Osteocyte (in vitro differentiated cells): Measurements from ENCODE around the gene PXDC1. TPM values are rescaled to one million over a fixed set of nuclear protein-coding genes. Genes with fewer than 3 reads are reported as not detected.
A peak's percentile ranks its signal among the peaks of the same experiment; 100 is the strongest.
"Not testable (repeated sequence)": the region's sequence is repeated elsewhere in the genome, so short reads cannot be mapped to it uniquely, and the experiment has no call there.

Experiments
- DNase-seq: peaks from one replicate; pipeline ENCODE4 v3.0.0; 2021; ENCODE audit warnings: mixed read lengths; ENCODE audit not compliant: unreplicated experiment; ENCODE audit errors: extremely low spot score
- H3K27ac Mint-ChIP-seq: one replicate; pipeline ENCODE4 v1.8.0; 2021; ENCODE audit warnings: mild to moderate bottlenecking, mixed read lengths; ENCODE audit not compliant: unreplicated experiment
- H3K27me3 Mint-ChIP-seq: one replicate; pipeline ENCODE4 v1.8.0; 2021; ENCODE audit warnings: mixed read lengths; ENCODE audit not compliant: unreplicated experiment
- H3K36me3 Mint-ChIP-seq: one replicate; pipeline ENCODE4 v1.8.0; 2021; ENCODE audit warnings: mixed read lengths; ENCODE audit not compliant: unreplicated experiment
- H3K4me1 Mint-ChIP-seq: one replicate; pipeline ENCODE4 v1.8.0; 2021; ENCODE audit warnings: mixed read lengths; ENCODE audit not compliant: unreplicated experiment
- H3K4me3 Mint-ChIP-seq: one replicate; pipeline ENCODE4 v1.8.0; 2021; ENCODE audit warnings: mild to moderate bottlenecking, moderate library complexity, mixed read lengths; ENCODE audit not compliant: unreplicated experiment
- H3K9me3 Mint-ChIP-seq: one replicate; pipeline ENCODE4 v1.8.0; 2021; ENCODE audit warnings: mixed read lengths; ENCODE audit not compliant: unreplicated experiment
- total RNA-seq: library from RNA; stranded (reverse); gene quantifications from 2 replicates; pipeline ENCODE4 v1.2.1, GENCODE V29; 2021
- TF ChIP-seq, protein P1 (sequence below): fragments of 200-600 bp; sonication (generic); IDR thresholded peaks from 2 replicates; pipeline ENCODE4 v1.5.0; 2021; ENCODE audit warnings: antibody characterized with exemption, mild to moderate bottlenecking, moderate library complexity

The PXDC1 gene
- total RNA-seq, 1 donor from 2014 or later: 129 TPM

DNA sequence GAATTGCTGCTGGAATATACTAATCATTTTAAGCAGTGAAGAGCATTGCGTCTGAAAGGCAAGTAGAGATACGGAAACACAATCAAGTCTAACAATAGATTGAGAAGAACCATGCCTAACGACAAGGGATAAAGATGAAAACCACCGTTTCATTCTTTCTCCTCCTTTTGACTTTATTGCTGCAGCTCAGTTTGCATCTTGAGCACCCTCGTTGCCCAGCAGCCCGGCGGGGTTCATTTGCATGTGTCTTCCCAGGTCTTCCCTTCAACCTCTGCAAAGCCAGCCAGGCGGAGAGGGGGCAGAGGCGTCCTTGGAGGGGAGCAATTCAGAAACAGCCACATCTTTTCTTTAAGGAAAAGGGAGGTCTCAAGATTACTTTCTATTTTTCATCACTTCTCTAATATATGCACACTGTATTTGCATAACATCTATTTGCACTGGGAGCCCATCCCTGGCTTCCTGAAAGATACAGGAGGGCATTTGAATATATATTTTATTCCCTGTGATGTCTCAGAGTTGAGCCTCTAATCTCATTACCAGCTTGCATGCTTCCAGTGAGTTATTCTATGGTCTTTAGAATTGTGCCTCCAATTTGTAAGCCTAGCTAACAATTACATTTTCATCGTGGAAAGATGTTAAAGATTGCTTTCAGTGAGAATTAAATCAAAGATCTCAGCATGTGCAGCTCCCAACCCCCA is 18.7 kb upstream of the PXDC1 start:
- DNase-seq: no peak
- Mint-ChIP-seq H3K36me3 (no peaks in the 10 kb centered on the region), H3K27ac (no peak overlapping the region), H3K4me1 (peaks cover 40% of the 10 kb centered on the region), H3K9me3 (no peaks in the 10 kb centered on the region), H3K4me3 (no peak overlapping the region), H3K27me3 (no peaks in the 10 kb centered on the region)
- TF ChIP-seq, protein P1, sequence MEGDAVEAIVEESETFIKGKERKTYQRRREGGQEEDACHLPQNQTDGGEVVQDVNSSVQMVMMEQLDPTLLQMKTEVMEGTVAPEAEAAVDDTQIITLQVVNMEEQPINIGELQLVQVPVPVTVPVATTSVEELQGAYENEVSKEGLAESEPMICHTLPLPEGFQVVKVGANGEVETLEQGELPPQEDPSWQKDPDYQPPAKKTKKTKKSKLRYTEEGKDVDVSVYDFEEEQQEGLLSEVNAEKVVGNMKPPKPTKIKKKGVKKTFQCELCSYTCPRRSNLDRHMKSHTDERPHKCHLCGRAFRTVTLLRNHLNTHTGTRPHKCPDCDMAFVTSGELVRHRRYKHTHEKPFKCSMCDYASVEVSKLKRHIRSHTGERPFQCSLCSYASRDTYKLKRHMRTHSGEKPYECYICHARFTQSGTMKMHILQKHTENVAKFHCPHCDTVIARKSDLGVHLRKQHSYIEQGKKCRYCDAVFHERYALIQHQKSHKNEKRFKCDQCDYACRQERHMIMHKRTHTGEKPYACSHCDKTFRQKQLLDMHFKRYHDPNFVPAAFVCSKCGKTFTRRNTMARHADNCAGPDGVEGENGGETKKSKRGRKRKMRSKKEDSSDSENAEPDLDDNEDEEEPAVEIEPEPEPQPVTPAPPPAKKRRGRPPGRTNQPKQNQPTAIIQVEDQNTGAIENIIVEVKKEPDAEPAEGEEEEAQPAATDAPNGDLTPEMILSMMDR: no peak

DNA sequence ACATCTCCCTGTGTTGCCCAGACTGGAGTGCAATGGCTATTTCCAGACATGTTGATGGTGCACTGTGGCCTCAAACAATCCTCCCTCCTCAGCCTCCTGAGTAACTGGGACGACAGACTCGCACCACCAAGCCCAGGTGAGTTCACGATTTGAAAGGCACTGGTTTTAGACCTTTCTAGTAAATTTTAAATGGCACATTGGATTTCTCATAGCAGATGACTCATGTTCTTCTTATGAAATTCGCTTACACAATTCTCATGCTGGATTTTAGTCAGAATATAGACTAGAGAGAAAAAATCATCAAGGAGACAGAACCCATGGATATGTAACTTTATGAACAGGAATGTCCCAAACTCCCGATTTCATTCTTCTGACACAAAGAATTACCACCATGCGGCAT is 18.1 kb upstream of the PXDC1 start:
- Mint-ChIP-seq H3K9me3 (no peaks in the 10 kb centered on the region), H3K4me1 (peaks cover 43% of the 10 kb centered on the region), H3K4me3 (no peak overlapping the region), H3K27me3 (no peaks in the 10 kb centered on the region), H3K27ac (no peak overlapping the region), H3K36me3 (no peaks in the 10 kb centered on the region)
- DNase-seq: no peak
- TF ChIP-seq, protein P1: no peak

GRCh38 chr6:3768502-3768901 is 17.0 kb upstream of the PXDC1 start:
- DNase-seq: no peak
- Mint-ChIP-seq H3K9me3 (no peaks in the 10 kb centered on the region), H3K4me1 (peaks cover 45% of the 10 kb centered on the region), H3K27ac (no peak overlapping the region), H3K36me3 (no peaks in the 10 kb centered on the region), H3K27me3 (no peaks in the 10 kb centered on the region), H3K4me3 (no peak overlapping the region)
- TF ChIP-seq, protein P1: no peak

GRCh38 chr6:3767483-3767882 is 16.0 kb upstream of the PXDC1 start:
- H3K9me3 Mint-ChIP-seq, DNase-seq, H3K4me3 Mint-ChIP-seq, H3K36me3 Mint-ChIP-seq, H3K27me3 Mint-ChIP-seq: not testable (repeated sequence)
- Mint-ChIP-seq H3K4me1 (peaks cover 51% of the 10 kb centered on the region), H3K27ac (peak overlapping the region; percentile 87)

- TF ChIP-seq, protein P1: no peak
- H3K4me3 Mint-ChIP-seq: peak overlapping the region; percentile 46
- H3K27me3 Mint-ChIP-seq: no peaks in the 10 kb centered on the region
- peak; percentile 92 for DNase-seq
- no peaks in the 10 kb centered on the region for H3K36me3 Mint-ChIP-seq
- H3K9me3 Mint-ChIP-seq: no peaks in the 10 kb centered on the region
- peaks cover 51% of the 10 kb centered on the region for H3K4me1 Mint-ChIP-seq
- H3K27ac Mint-ChIP-seq: peak overlapping the region; percentile 87
Observed at GRCh38 chr6:3766214-3766613, 14.7 kb upstream of the PXDC1 start.
